H9 (cell line): ENCODE data around the gene SOX18. TPM values are rescaled to one million over a fixed set of nuclear protein-coding genes. Genes with fewer than 3 reads are reported as not detected.

Experiments used
- DNase-seq: peaks from one replicate; pipeline ENCODE4 v3.0.0-alpha.2; 2017
- H2AFZ ChIP-seq: one replicate; pipeline ENCODE4 v1.6.1; 2013; ENCODE audit warnings: mild to moderate bottlenecking, low read length, control low read depth, moderate library complexity
- H2AK5ac ChIP-seq: 2 replicates; pipeline ENCODE4 v1.6.1; 2013; ENCODE audit warnings: low read length, control low read depth, mixed read lengths; ENCODE audit not compliant: insufficient read length
- H2BK120ac ChIP-seq: one replicate; pipeline ENCODE4 v1.6.1; 2013; ENCODE audit warnings: low read depth, mild to moderate bottlenecking, low read length, control low read depth, inconsistent platforms; ENCODE audit not compliant: poor library complexity, severe bottlenecking
- H2BK12ac ChIP-seq: 2 replicates; pipeline ENCODE4 v1.6.1; 2013; ENCODE audit warnings: low read length, control low read depth, mixed read lengths, low read depth; ENCODE audit not compliant: insufficient read length
- H2BK15ac ChIP-seq: 2 replicates; pipeline ENCODE4 v1.6.1; 2013; ENCODE audit warnings: low read depth, low read length, control low read depth
- H2BK20ac ChIP-seq: one replicate; pipeline ENCODE4 v1.6.1; 2013; ENCODE audit warnings: low read depth, mild to moderate bottlenecking, low read length, control low read depth, inconsistent platforms; ENCODE audit not compliant: poor library complexity, severe bottlenecking
- H2BK5ac ChIP-seq: 2 replicates; pipeline ENCODE4 v1.6.1; 2013; ENCODE audit warnings: low read length, control low read depth, mixed read lengths; ENCODE audit not compliant: insufficient read length
- H3K14ac ChIP-seq: 2 replicates; pipeline ENCODE4 v1.6.1; 2013; ENCODE audit warnings: low read length, control low read depth; ENCODE audit not compliant: insufficient read depth
- H3K18ac ChIP-seq: 2 replicates; pipeline ENCODE4 v1.6.1; 2013; ENCODE audit warnings: low read depth, mild to moderate bottlenecking, mixed read lengths, low read length, control low read depth; ENCODE audit not compliant: insufficient read length
- H3K23ac ChIP-seq: 2 replicates; pipeline ENCODE4 v1.6.1; 2013; ENCODE audit warnings: low read length, control low read depth, mixed read lengths, low read depth; ENCODE audit not compliant: insufficient read length
- H3K23me2 ChIP-seq: 2 replicates; pipeline ENCODE4 v1.6.1; 2013; ENCODE audit warnings: low read depth, mild to moderate bottlenecking, mixed read lengths, low read length, control low read depth; ENCODE audit not compliant: insufficient read length, poor library complexity, severe bottlenecking
- H3K27ac ChIP-seq: 2 replicates; pipeline ENCODE4 v1.5.1; 2013; ENCODE audit warnings: low read length, control low read depth, mixed read lengths, low read depth; ENCODE audit not compliant: insufficient read length
- H3K27me3 ChIP-seq: 2 replicates; pipeline ENCODE4 v1.6.1; 2013; ENCODE audit warnings: low read length, control low read depth, inconsistent platforms; ENCODE audit not compliant: insufficient read depth
- H3K4ac ChIP-seq: 2 replicates; pipeline ENCODE4 v1.6.1; 2013; ENCODE audit warnings: low read depth, mild to moderate bottlenecking, control low read depth, inconsistent platforms, low read length, moderate library complexity
- H3K4me1 ChIP-seq: 2 replicates; pipeline ENCODE4 v1.6.1; 2013; ENCODE audit warnings: low read length, control low read depth, inconsistent platforms; ENCODE audit not compliant: insufficient read depth
- H3K4me2 ChIP-seq: 2 replicates; pipeline ENCODE4 v1.6.1; 2013; ENCODE audit warnings: low read length, control low read depth, mixed read lengths; ENCODE audit not compliant: insufficient read length, insufficient read depth
- H3K56ac ChIP-seq: 2 replicates; pipeline ENCODE4 v1.6.1; 2013; ENCODE audit warnings: low read depth, mild to moderate bottlenecking, mixed read lengths, low read length, control low read depth; ENCODE audit not compliant: insufficient read length
- H3K79me1 ChIP-seq: 2 replicates; pipeline ENCODE4 v1.6.1; 2013; ENCODE audit warnings: low read depth, mild to moderate bottlenecking, moderate library complexity, low read length, control low read depth, inconsistent platforms; ENCODE audit not compliant: insufficient read depth, poor library complexity, severe bottlenecking
- H3K79me2 ChIP-seq: 2 replicates; pipeline ENCODE4 v1.6.1; 2013; ENCODE audit warnings: low read length, control low read depth, inconsistent platforms; ENCODE audit not compliant: insufficient read depth
- H3K9ac ChIP-seq: 2 replicates; pipeline ENCODE4 v1.6.1; 2013; ENCODE audit warnings: low read length, control low read depth, mixed read lengths; ENCODE audit not compliant: insufficient read length; ENCODE audit errors: extremely low read depth
- H3K9me3 ChIP-seq: one replicate; pipeline ENCODE4 v1.6.1; 2013; ENCODE audit warnings: low read depth, low read length, inconsistent platforms; ENCODE audit not compliant: control insufficient read depth
- H3T11ph ChIP-seq: one replicate; pipeline ENCODE4 v1.6.1; 2013; ENCODE audit warnings: mild to moderate bottlenecking, low read length, control low read depth, inconsistent platforms
- H4K20me1 ChIP-seq: one replicate; pipeline ENCODE4 v1.6.1; 2013; ENCODE audit not compliant: control insufficient read depth, insufficient read length, insufficient read depth
- H4K5ac ChIP-seq: 2 replicates; pipeline ENCODE4 v1.6.1; 2013; ENCODE audit warnings: low read depth, mild to moderate bottlenecking, mixed read lengths, low read length, control low read depth; ENCODE audit not compliant: insufficient read length
- H4K8ac ChIP-seq: replicated peaks from 2 replicates; pipeline ENCODE4 v1.6.1; 2013; ENCODE audit warnings: low read length, control low read depth, mixed read lengths, low read depth; ENCODE audit not compliant: insufficient read length
- H4K91ac ChIP-seq: 2 replicates; pipeline ENCODE4 v1.6.1; 2013; ENCODE audit warnings: low read depth, mild to moderate bottlenecking, moderate library complexity, mixed read lengths, low read length, control low read depth; ENCODE audit not compliant: insufficient read length
- H3K27ac Mint-ChIP-seq, 3 experiments: 2 replicates in 2 of 3; 3 replicates in 1 of 3; pipeline ENCODE4 v1.8.0; 2020 to 2021; ENCODE audit warnings: mixed read lengths in 3 of 3, mild to moderate bottlenecking in 1 of 3, moderate library complexity in 1 of 3
- H3K27me3 Mint-ChIP-seq: 2 replicates; pipeline ENCODE4 v1.8.0; 2021; ENCODE audit warnings: low read depth, mild to moderate bottlenecking, moderate library complexity, mixed read lengths
- H3K36me3 Mint-ChIP-seq, 3 experiments: 2 replicates in 2 of 3; 3 replicates in 1 of 3; pipeline ENCODE4 v1.8.0; 2020 to 2021; ENCODE audit warnings: low read depth in 3 of 3, mixed read lengths in 3 of 3; ENCODE audit not compliant: insufficient read depth in 1 of 3
- H3K4me1 Mint-ChIP-seq, 2 experiments: 2 replicates each; pipeline ENCODE4 v1.8.0; 2020; ENCODE audit warnings: mixed read lengths in 2 of 2
- H3K4me3 Mint-ChIP-seq, 2 experiments: 2 replicates in 1 of 2; 3 replicates in 1 of 2; pipeline ENCODE4 v1.8.0; 2020 to 2021; ENCODE audit warnings: mild to moderate bottlenecking in 2 of 2, mixed read lengths in 2 of 2, moderate library complexity in 1 of 2
- H3K9me3 Mint-ChIP-seq, 2 experiments: 2 replicates in 1 of 2; 3 replicates in 1 of 2; pipeline ENCODE4 v1.8.0; 2020; ENCODE audit warnings: mild to moderate bottlenecking in 2 of 2, mixed read lengths in 2 of 2, moderate library complexity in 1 of 2
- CTCF ChIP-seq: fragments of 200-600 bp; sonication (generic); conservative IDR thresholded peaks from 3 replicates; pipeline ENCODE4 v1.8.0; 2021; ENCODE audit warnings: antibody characterized with exemption, mild to moderate bottlenecking
- WGBS: extraction: QIAGEN DNeasy Blood & Tissue Kit; methylation state at CpG from one replicate; pipeline ENCODE4 v1.1.7; 2013; ENCODE audit warnings: missing lambda C conversion rate, low lambda C conversion rate, mixed read lengths; ENCODE audit not compliant: insufficient read length; ENCODE audit errors: extremely low coverage; 5-methylcytosine and 5-hydroxymethylcytosine counted together
- total RNA-seq: library from RNA; stranded (reverse); gene quantifications from 2 replicates; pipeline ENCODE4 v1.2.1, GENCODE V29; 2021

The SOX18 gene
- total RNA-seq, 1 experiment from 2014 or later: 2.0 TPM

GRCh38 chr20:64022671-64023360 is 26.6 kb downstream of the SOX18 start:
- no peaks in the 10 kb centered on the region for H3K4me1 ChIP-seq
- Mint-ChIP-seq H3K9me3 (no peaks in the 10 kb centered on the region; a peak in 1 of 5 replicates), H3K4me3 (no peak overlapping the region), H3K36me3 (peaks cover 42 to 84% (median 82%) of the 10 kb centered on the region in 3 experiments), H3K4me1 (no peaks in the 10 kb centered on the region), H3K27ac (no peak overlapping the region; a peak in 1 of 7 replicates), H3K27me3 (no peaks in the 10 kb centered on the region)
- no peak overlapping the region for H4K5ac ChIP-seq
- no peak overlapping the region for H2BK20ac ChIP-seq
- no peak overlapping the region for H3K27ac ChIP-seq
- no peak overlapping the region for H2BK12ac ChIP-seq
- no peaks in the 10 kb centered on the region for H4K20me1 ChIP-seq
- WGBS: no CpG with 5 or more reads among the region's 17 CpGs
- H3K14ac ChIP-seq: no peak overlapping the region; the same call in 1 of the 2 replicates
- H3K4ac ChIP-seq: no peak overlapping the region
- no peaks in the 10 kb centered on the region for H3K9me3 ChIP-seq
- no peak for DNase-seq
- H2AFZ ChIP-seq: no peak overlapping the region
- H3K79me2 ChIP-seq: no peaks in the 10 kb centered on the region
- no peak overlapping the region for H3T11ph ChIP-seq
- H2BK120ac ChIP-seq: no peak overlapping the region
- H2BK15ac ChIP-seq: no peak overlapping the region
- no peak overlapping the region for H3K4me2 ChIP-seq
- H3K23me2 ChIP-seq: no peaks in the 10 kb centered on the region
- H3K23ac ChIP-seq: no peak overlapping the region
- H2AK5ac ChIP-seq: no peak overlapping the region
- no peaks in the 10 kb centered on the region for H3K27me3 ChIP-seq
- no peak overlapping the region for H4K91ac ChIP-seq
- no peak overlapping the region for H3K56ac ChIP-seq
- H4K8ac ChIP-seq: no peak overlapping the region
- no peak overlapping the region for H2BK5ac ChIP-seq
- no peaks in the 10 kb centered on the region for H3K79me1 ChIP-seq
- H3K9ac ChIP-seq: no peak overlapping the region
- TF ChIP-seq CTCF: no peak
- H3K18ac ChIP-seq: no peak overlapping the region
